SKM-1 (cell line): ENCODE results near the gene DPYD.

Experiments
- DNase-seq: peaks from one replicate; lab custom pipeline; 2025; ENCODE audit not compliant: unreplicated experiment; lab: John Stamatoyannopoulos, UW

Gene DPYD

DNA sequence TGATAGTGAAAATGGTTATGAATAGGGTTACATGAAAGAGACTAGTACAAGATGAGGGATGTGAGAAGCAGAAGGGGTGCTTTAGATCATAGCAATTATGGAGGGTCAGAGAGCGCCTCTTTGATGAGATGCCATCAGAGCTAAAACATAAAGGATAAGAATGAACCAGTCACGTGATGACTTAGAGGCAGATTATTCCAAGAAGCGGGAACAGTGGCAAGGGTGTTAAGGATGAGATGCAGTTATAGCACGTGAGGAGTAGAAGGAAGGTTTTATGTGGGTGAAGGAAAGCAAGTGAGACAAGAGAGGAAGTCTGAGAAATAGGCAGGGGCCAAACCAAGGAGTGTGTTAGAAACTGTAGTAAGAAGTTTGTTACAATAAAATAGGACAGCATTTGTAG lies 360.1 kb downstream of the DPYD start:
- DNase-seq: no peak

DNA sequence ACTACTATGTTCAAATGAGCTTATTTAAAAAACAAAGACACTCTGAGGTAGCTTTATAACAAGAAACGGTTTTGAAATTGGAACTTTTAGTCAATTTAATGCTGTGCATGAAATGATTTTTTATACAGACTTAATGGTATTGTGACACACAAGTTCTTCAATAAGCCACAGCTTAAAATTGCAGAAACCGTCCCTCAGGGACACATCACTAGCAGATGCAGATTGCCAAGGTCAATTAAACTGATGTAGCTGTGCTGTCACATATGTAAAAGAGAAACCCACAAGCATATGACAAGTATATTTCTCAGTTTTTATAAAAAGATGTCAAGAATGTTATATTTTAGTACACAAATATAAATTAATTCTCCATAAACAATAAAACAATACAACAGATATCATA lies 366.9 kb downstream of the DPYD start:
- DNase-seq: no peak

DNA sequence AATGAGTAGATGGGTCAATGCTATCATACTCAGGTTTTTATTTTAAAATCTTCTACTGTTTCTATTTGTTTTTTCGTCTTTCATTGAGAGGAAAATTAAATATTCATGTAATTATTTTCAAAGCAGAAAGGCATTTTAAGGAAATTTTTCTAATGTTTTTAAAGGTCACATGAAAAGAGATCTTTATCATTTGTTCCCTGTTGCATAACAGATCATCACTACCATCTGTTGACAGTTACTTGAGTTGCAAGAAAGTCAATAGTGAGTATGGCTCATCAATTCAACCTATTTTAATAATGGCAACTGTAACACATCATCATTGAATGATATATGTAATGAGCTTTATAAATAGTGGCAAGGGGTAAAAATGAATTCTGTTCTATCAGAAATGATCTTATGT lies 369.7 kb downstream of the DPYD start:
- DNase-seq: no peak

DNA sequence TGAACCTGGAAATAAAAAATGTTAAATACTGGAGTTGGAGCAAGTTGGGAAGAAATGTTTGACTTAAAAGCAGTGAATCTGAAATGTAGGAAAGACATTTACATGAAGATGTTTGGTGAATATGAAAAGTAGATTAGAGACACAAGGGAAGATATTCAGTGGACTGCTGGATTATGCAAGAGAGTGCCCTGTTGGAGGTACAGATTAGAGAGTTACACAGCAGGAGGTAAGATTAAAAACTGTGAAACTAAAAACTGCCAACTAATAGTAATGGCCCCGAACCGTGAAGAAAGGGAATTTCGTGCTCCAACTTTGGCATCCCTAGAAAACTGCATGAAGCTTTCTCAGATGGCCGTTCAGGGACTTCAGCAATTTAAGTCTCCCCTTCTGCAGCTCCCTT lies 375.4 kb downstream of the DPYD start:
- DNase-seq: no peak

DNA sequence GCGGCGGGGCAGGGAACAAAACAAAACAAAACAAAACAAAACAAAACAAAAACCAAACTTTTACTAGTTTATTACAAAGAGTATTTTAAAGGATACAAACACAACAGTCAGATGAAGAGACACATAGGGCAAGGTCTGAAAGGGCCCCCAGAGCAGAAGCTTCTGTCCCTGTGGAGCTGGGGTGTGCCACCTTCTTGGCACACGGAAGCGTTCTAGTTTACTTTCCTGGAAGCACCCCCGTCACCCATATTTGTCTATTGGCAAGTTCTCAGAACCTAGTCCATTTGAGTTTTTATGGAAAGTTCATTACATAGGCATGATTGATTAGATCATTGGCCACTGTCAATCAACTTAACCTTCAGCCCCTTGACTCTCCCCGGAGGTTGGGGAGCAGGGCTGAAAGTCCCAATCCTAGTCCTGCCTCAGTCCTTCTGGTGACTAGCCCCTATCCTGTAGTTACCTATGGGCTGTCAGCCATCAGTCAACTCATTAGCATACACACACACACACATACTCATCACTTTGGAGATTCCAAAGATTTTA lies 380.4 kb downstream of the DPYD start:
- no peak for DNase-seq

DNA sequence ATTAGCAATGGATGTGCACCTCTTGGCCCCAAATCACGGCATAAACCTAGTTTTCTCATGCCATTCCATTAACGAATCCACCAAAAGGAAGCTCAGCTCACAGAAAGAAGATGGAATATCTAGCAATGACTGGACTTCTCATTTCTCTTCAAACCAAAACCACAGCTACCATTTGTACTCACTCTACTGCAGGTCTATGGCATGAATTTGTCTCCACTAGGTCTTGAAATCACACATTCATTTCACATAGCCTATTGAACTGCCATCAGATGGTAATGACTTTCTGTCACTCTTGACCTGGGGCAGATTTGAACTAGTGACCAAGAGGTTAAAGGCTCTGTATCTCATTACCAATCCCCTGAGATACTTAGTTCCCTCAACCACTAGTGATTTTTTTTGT lies 382.7 kb downstream of the DPYD start:
- DNase-seq: no peak

DNA sequence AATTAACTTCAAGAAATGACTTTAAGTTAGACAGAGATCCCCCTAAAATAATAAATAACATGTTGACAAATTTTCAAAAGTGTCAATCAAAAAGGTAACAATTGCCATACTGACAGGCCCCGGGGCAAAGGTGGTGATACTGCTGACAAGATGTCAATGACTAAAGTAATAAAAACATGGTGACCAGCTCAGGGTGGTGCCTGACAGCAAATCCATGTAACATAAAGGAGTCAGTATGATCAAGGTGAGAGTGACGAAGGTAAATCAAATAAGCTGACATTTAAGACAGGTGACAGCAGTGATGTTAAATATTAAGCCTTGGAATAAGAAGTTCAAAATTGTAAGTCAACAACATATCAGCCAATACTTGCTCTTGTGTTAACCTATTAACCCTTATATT lies 387.5 kb downstream of the DPYD start:
- DNase-seq: no peak

DNA sequence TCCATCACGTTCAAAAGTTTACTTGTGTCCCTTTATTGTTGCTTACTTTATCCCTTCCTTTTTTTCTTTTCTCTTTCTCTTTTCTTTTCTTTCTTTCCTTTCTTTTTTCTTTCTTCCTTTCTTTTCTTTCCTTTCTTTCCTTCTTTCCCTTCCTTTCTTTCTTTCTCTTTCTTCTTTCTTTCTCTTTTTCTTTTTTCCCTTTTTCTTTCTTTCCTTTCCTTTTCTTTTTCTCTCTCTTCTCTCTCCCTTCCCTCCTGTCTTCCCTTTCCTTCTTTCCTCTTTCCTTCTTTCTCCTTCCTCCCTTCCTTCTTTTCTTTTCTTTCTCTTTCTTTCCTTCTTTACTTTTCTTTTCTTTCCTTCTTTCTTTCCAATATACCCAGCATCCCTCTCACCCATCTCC lies 391.2 kb downstream of the DPYD start:
- DNase-seq: no peak

DNA sequence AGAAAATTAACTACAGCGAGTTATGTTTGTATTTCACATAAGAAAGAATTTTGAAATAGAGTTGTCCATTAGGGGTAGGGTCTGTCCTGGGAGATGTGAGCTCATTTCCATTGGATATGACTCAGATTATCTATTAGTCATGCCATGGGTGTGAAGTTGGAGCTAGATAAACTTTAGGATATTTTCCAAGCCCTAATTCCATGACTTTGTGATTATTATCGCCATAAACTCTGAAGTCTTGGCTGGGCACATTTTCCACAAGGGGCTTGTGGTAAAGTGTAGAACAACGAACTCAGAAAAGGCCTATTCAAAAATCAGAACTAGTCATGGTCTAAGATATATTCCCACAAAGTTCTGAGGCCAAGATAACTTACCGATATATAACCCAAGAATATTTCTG lies 396.6 kb downstream of the DPYD start:
- no peak for DNase-seq

DNA sequence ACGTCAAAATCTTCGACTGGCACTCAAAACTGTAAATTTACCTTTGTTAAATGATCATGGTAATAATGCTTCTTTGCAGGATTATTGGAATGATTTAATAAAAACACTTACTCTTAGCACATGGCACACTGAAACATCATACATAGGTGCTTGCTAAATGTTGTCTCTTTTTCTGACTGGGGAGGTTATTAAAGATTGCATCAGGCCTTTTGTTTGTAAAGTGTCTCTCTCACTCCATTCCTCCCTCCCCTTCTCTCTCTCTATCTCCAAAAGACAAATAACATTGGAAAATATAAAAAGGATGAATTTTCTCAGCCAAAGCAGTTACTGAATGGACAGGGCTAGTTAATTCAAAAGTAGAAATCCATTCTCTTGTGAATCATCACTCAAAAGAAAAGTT lies 404.2 kb downstream of the DPYD start:
- no peak for DNase-seq

DNA sequence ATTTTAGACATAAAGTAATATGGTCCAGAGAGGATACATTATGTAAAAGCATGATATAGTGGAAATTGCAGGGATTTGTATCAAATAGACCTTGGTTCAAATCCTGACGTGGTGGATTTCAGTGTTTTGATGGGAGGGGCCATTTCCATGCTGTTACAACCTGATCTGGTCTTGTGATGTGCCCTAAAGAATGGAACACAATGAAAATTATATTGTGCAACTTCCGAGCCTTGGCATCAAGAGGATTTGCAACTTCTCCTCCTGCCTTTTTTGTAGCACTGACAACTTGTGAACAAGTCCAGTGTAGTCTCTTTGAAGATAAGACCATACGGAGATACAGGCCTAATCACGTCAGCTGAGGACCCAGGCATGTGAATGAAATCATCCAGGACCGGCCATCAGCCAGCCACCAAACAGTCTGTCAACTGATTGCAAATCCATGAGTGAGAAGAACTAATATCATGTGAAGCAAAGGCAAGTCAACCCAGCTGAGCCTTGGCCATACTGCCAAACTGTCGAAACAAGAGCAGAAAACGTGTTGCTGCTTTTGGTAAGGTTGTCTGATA lies 412.1 kb downstream of the DPYD start:
- no peak for DNase-seq

DNA sequence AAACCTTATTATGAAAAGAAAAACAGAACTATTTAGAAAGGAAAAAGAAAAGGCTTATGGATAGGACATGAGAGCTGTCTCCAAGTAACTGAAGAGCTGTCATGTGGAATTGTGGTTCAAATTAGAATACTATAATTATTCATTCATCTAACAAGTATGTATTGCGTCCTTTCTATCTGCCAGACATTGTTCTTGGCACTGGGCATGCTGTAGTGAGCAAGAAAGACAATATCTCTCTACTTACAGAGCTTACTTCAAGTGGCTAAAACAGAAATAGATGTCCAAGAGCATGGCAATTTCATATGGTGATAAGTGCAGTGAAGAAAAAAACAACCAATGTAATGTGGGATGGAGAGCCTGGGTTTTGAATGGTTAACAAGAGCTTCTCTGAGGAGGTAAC lies 413.0 kb downstream of the DPYD start:
- no peak for DNase-seq

DNA sequence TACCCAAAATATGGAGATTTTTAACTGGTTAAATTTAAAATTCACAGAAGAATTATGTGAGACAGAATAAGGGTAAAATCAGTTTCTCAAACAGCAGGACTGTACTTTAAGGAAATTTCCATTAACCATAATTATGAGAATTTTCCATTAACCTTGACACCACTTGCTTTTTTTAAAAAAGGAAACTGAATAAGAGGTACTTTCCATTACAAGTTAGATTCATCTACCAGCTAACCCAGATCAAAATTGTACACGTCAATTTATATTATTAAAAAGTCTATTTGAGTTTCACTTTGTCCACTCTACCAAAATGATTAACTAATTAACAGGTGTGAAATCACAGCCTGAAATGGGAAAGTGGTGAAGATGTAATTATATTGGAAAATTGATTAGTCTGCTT lies 414.5 kb downstream of the DPYD start:
- DNase-seq: no peak

DNA sequence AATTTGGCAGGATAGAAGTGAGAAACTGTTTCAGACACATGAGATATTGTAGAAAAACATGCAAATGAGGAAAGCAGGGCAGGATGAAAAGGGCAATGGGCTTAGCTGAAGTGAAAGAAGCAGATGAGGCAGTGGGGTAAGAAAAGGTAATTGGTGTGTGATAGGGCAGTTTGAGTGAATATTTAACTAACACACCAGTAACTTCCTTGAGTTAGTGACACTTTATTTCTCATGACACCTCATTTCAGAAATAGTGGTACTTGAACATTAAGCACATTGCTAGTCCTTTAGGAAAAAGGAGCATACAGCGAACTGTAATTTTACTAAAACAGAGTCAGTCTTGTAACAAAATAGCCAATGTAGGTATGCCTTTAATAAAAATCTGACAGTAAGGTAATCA lies 415.0 kb downstream of the DPYD start:
- no peak for DNase-seq

DNA sequence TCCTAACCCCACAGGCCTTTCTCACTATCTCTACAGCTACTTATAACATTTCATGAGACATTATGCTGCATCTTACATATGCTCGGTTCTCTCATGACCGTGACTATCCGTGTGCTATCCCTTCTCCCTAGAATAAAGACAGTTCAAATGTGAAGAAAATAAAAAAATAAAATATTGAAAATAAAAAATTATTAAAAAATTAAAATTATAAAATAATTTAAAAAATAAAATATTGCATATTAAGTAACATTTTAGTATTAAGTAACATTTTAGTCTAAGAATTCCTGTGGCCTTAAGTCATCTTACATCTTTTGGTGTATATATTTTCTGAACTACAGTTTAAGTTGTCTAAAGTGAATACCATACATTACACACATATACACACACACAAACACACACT lies 415.5 kb downstream of the DPYD start:
- DNase-seq: no peak

DNA sequence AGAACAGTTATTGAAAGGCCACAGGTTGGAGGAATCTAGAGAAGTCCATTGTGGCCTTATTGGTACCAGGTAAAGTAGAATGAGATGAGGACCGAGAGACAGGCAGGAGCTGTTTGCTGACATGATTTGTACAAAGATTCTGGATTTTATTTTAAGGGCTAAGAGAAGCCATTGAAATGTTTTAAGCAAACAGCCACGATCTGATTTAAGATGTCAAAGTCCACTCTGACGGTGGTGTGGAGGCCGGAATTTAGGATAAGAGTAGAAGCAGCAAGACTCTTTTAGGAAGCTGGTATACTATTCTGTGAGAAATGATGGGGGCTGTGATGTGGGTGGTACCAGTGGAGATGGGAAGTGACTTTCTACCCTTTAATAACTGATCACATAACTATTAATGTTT lies 418.5 kb downstream of the DPYD start:
- DNase-seq: no peak

DNA sequence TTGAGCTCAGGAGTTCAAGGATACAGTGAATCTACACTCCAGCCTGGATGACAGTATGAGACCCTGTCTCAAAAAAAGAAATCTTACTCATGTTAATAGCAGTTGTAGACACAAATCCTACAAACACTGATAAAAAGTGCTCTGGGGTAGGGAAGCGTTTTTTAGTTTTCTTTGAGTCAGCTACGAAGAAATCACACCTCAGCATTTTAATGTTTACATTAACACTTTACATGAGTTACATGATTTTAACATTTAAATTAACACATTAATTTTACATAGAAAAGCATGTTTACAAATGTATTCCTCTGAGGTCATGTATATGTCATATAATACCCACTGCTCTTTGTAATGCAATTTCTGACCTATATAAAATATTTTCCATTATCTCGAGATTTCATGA lies 419.2 kb downstream of the DPYD start:
- no peak for DNase-seq

DNA sequence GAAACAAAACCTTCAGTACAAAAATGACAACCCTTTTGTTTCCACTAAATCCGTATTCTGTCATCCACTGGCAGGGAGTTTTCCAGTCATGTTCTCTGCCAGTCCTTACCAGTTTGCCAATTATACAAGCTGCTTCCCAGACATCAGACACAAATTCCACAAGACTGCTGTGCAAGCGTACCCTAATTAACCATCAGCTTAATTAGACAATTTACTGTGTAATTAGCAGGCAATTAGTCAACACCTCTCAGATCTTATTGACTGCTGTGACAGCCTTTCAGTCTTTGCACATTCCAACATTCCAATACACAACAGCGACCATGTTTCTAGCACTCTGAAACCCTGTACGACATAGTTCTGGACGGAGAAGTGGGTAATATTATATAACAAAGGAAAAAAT lies 420.1 kb downstream of the DPYD start:
- DNase-seq: no peak

DNA sequence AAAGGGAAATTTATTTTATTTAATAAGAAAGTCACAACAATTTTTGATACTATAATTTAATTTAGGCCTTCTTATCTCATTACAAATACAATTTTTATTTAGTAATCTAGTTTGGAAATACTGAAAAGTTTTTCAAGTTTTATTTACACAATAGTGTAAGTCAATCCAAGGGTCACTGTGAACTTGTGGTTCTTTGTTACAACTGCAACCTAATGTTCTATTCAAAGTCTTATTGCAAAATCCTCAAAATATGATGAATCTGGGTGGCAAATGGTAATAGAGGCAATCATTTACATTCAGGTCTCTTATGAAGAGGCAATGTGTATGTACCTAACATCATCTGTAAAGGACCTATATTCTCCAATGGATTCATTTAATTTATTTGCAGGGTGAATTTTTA lies 421.2 kb downstream of the DPYD start:
- no peak for DNase-seq

DNA sequence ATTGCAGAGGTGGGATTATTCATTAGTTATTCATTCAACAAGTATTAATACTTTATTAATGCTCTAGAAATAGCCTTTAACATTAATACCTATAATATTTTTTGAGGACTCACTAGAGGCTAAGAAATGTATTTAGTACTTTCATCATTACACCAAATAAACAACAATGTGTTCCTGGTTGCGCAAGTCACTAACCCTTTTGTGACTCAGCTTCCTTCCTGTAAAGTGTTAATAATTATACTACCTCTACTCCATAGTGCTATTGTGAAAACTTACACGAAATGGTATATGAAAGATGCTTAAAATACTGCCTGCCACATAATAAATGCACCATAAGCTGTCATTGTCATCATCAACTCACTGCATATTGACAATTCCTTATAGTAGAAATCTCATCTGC lies 431.0 kb downstream of the DPYD start:
- DNase-seq: no peak

DNA sequence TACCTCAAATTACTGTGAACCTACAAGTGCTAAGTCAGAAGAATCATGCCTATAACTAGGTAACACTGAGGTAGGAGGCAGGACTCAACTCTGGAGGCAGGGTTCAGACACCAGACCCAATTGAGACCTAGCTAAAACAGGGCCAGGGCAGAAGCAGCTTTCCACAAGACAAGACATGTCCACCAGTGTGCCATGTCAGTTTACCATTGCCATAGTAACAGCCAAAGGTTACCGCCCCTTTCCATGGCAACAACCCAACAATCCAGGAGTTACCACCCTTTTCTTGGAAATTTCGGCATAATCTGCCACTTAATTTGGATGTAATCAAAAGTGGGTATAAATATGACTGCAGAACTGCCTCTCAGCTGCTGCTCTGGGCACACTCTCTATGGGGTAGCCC lies 432.3 kb downstream of the DPYD start:
- no peak for DNase-seq

DNA sequence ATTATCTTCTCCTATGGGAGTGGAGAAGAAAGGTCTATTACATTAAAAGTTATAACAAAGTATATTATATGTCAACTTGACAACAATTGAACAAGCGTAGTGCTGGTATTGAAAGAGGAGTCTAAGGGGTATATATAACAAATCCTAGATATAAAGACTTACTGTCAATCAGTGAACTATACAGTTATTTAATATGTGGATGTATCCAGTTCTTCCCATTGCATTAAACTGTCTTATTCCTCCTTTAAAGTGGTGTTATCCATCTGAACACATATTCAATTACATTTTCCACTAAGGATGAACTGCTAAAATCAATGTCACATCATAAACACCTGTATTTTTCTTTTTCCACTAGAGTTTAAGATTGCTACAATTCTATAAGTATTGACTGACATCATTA lies 438.8 kb downstream of the DPYD start:
- DNase-seq: no peak

DNA sequence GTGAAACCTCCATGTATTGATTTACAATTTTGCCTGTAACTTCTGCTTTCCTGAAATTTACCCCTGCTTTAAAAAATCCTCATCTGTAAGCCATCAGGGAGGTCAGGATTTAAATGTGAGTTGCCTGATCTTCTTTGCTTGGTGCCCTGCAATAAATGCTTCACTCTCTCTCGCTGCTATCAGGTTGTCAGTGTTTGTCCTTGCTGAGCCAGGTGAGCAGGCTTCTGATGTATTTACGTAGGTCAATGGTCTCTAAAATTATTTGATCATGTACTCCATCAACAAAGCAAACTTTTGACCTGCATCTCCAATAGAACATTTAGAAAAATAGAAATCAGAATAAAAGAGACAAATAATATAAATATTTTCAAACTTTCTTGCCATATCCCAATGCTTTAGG lies 453.4 kb downstream of the DPYD start:
- no peak for DNase-seq

DNA sequence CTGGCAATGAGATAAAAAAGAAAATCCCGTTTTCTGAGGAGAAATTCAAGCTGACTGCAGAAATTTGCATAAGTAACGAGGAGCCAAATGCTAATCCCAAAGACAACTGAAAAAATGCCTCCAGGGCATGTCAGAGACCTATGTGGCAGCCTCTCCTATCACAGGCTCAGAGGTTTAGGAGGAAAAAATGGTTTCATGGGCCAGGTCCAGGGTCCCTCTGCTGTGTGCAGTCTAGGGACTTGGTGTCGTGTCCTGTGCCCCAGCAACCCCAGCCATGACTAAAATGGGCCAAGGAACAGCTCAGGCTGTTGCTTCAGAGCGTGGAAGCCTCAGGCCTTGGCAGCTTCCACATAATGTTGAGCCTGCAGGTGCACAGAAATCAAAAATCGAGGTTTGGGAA lies 456.5 kb downstream of the DPYD start:
- no peak for DNase-seq
